Measurements from ENCODE around the gene TRPC4AP. TPM values are rescaled to one million over a fixed set of nuclear protein-coding genes. Genes with fewer than 3 reads are reported as not detected.

TRPC4AP gene
- total and polyA plus RNA-seq, 10 of the 15 experiments (the other 5 are each of a cell fraction or from before 2014, with no cell fraction given) = 1.1 to 61.7 (median 41.2) TPM

DNA sequence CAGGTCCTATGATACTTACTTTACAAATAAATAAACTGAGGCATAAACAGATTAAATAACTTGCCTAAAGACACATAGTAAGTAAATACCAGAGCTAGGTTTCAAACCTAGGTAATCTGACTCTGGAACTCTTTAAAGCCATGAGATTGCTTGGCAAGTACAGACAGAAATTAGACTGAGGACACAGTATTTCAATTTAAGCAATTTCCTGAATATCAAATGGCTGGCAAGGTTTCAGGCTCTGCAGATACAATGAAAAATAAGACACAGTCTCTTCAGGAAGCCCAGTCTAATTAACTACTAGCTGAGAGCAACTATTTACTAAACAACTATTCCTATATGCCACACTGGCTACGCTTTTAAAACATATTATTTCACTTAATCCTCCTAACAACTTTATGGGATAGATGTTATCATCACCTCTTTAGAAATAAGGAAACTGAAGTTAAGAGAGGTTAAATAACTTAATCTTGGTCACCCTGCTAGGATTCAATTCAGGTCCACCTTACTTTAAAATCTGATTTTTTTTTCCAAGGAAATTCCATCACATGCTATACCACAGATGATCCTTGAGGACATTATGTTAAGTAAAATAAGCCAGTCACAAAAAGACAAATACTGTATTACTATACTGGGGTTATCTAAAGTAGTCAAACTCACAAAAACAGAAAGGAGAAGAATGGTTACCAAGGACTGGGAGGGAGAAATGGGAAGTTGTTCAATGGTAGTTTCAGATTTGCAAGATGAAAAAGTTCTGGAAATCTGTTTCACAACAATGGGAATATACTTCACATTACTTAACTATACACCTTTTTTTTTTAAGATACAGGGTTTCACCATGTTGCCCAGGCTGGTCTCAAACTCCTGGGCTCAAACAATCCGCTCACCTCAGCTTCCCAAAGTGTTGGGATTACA, 4.1 kb downstream of the TRPC4AP start (continued):
- TF ChIP-seq LARP7 (IDR thresholded peaks at IDR 0.05) = no peak
- TF ChIP-seq NR2C2 (IDR thresholded peaks at IDR 0.05; ENCODE audit: borderline replicate concordance, control insufficient read depth, insufficient read length, low read depth) = no peak
- TF ChIP-seq IKZF1 (conservative IDR thresholded peaks at IDR 0.05) = no peak

DNA sequence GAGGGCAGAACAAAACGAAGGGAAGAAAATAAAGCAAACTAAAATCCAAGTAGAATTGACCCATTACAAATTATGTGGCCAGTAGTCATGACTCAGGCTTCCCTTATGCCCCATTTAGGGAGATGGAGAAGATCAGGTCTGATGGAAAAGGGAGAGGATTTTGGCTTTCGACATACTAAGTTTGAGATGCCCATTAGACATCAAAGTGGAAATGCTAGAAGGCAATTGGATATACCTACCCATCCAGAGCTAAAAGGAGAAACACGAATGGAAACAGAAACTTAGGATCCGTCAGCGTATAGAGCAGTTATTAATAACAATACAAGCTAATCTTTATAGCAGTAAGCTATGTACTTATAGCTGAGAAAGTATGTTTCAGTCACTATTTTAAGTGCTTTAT, 4.8 kb downstream of the TRPC4AP start:
- Histone ChIP-seq H3K4me3 (no peak overlapping the region), H3K27me3 (replicated peaks in 1 of 2; ENCODE audit: control insufficient read depth in 2 of 2, insufficient read depth in 2 of 2, low read length in 1 of 2) (no peaks in the 10 kb centered on the region), H3K4me2 (ENCODE audit: control insufficient read depth, insufficient read depth) (no peak overlapping the region; the same call in 1 of the 2 replicates), H3K27ac (ENCODE audit: control insufficient read depth, insufficient read depth) (no peak overlapping the region), H3K4me1 (ENCODE audit: control insufficient read depth, insufficient read depth, low read length) (peaks cover 10% of the 10 kb centered on the region), H4K20me1 (ENCODE audit: control insufficient read depth, insufficient read depth) (no peaks in the 10 kb centered on the region), H2AFZ (ENCODE audit: control insufficient read depth, low read depth, low read length) (no peak overlapping the region), H3K36me3 (ENCODE audit: control insufficient read depth in 2 of 2, insufficient read depth in 2 of 2, low read length in 1 of 2) (peaks cover 0 to 8% of the 10 kb centered on the region in 2 experiments; a peak in 1 of 4 replicates), H3K79me2 (ENCODE audit: control insufficient read depth, insufficient read depth, low read length) (peaks cover 68% of the 10 kb centered on the region), H3K9ac (ENCODE audit: control insufficient read depth, insufficient read depth, low read length) (no peak overlapping the region), H3K9me3 (replicated peaks; ENCODE audit: control insufficient read depth, insufficient read depth, low read length) (no peaks in the 10 kb centered on the region)
- TF ChIP-seq, protein P1, sequence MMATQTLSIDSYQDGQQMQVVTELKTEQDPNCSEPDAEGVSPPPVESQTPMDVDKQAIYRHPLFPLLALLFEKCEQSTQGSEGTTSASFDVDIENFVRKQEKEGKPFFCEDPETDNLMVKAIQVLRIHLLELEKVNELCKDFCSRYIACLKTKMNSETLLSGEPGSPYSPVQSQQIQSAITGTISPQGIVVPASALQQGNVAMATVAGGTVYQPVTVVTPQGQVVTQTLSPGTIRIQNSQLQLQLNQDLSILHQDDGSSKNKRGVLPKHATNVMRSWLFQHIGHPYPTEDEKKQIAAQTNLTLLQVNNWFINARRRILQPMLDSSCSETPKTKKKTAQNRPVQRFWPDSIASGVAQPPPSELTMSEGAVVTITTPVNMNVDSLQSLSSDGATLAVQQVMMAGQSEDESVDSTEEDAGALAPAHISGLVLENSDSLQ (IDR thresholded peaks at IDR 0.05) = no peak
- TF ChIP-seq HCFC1 (IDR thresholded peaks at IDR 0.05; ENCODE audit: low read length) (no peak), RCOR1 (conservative IDR thresholded peaks at IDR 0.05; ENCODE audit: low read depth, low read length) (no peak), STAT1 (conservative IDR thresholded peaks at IDR 0.05) (no peak), DPF2 (IDR thresholded peaks at IDR 0.05) (no peak), NBN (IDR thresholded peaks at IDR 0.05) (no peak)
- TF ChIP-seq, protein P2, sequence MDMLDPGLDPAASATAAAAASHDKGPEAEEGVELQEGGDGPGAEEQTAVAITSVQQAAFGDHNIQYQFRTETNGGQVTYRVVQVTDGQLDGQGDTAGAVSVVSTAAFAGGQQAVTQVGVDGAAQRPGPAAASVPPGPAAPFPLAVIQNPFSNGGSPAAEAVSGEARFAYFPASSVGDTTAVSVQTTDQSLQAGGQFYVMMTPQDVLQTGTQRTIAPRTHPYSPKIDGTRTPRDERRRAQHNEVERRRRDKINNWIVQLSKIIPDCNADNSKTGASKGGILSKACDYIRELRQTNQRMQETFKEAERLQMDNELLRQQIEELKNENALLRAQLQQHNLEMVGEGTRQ (IDR thresholded peaks at IDR 0.05; ENCODE audit: borderline replicate concordance, low read depth, low read length) = no peak
- intact Hi-C loops (cut with micrococcal nuclease; ENCODE audit: unreplicated experiment) (no loop called here), in situ Hi-C loops (cut with MboI) (no loop called here)
- ATAC-seq = no peak
- peak; percentile 66 for FAIRE-seq
- CTCF ChIA-PET = interaction anchor here (0.6 to 2.0 kb wide), 4 partner anchors 9 to 820 kb away, joined by 3 to 12 read pairs (median 4); no protein-coding TSS in a partner anchor
- SMC1A ChIA-PET (ENCODE audit: uncharacterized antibody, unreplicated experiment) = interaction anchor here (1.1 kb wide), 2 partner anchors 32 to 207 kb away, joined by 3 to 4 read pairs; no protein-coding TSS in a partner anchor
- RAD21 ChIA-PET (ENCODE audit: unreplicated experiment) = interaction anchor here (0.9 kb wide), 1 partner anchor 10 kb away, joined by 3 read pairs; no protein-coding TSS in a partner anchor
- no peak for DNase-seq (ENCODE audit: low read depth, low spot score)
- WGBS (ENCODE audit: insufficient coverage, insufficient replicate concordance, low lambda C conversion rate, missing lambda C conversion rate) = 53% methylated on average over 5 of the region's 5 CpGs
- POLR2A ChIA-PET = interaction anchor here (0.6 kb wide), 1 partner anchor 21 kb away, joined by 3 read pairs; no protein-coding TSS in a partner anchor
- BruUV-seq (replicated peaks) = no TSS peak

Measured in GM12878 (cell line).